Psoas muscle (tissue), 8 donors: ENCODE measurements around the gene SPTLC1. TPM values are rescaled to one million over a fixed set of nuclear protein-coding genes. Genes with fewer than 3 reads are reported as not detected.

Experiments used
- ATAC-seq, 4 donors: fragments of 200-7000 bp; cut with Tn5 transposase; one replicate each; pipeline ENCODE4 v1.9.1; 2020; ENCODE audit warnings: moderate library complexity in 3 of 4, mild to moderate bottlenecking in 2 of 4
- DNase-seq, 2 donors: peaks; one replicate each; pipeline ENCODE4 v3.0.0-alpha.2; 2020
- H3K27ac ChIP-seq: fragments of 200-600 bp; one replicate; pipeline ENCODE4 v1.8.0; 2022
- H3K27me3 ChIP-seq, 3 donors: fragments of 200-600 bp in 1 of 3; one replicate each; pipeline versions ENCODE4 v1.6.1 to v1.8.0; 2013 to 2022; ENCODE audit warnings: low read length in 2 of 3, mild to moderate bottlenecking in 2 of 3, moderate library complexity in 1 of 3; ENCODE audit not compliant: insufficient read depth in 3 of 3
- H3K36me3 ChIP-seq, 2 donors: fragments of 200-600 bp in 1 of 2; one replicate each; pipeline versions ENCODE4 v1.6.1 to v1.8.0; 2013 to 2022; ENCODE audit warnings: low read depth in 1 of 2, mild to moderate bottlenecking in 1 of 2, moderate library complexity in 1 of 2; ENCODE audit not compliant: insufficient read depth in 1 of 2
- H3K4me1 ChIP-seq: fragments of 200-600 bp; one replicate; pipeline ENCODE4 v1.8.0; 2022
- H3K4me3 ChIP-seq: fragments of 200-600 bp; one replicate; pipeline ENCODE4 v1.8.0; 2022; ENCODE audit warnings: mild to moderate bottlenecking
- H3K9me3 ChIP-seq: fragments of 200-600 bp; one replicate; pipeline ENCODE4 v1.8.0; 2022
- CTCF ChIP-seq: fragments of 200-600 bp; IDR thresholded peaks from one replicate; pipeline ENCODE4 v1.8.0; 2022; ENCODE audit warnings: antibody characterized with exemption
- WGBS, 3 donors: extraction: QIAGEN DNeasy Blood & Tissue Kit; methylation state at CpG; one replicate each; pipeline versions ENCODE4 v1.1.6 to v1.1.7; 2013; 5-methylcytosine and 5-hydroxymethylcytosine counted together
- intact Hi-C, 2 donors: fragments of 100-400 bp; cut with DNase I; formaldehyde crosslinking; loops; one replicate each; pipeline versions ENCODE4 v1.11.0 to v1.14.2; 2022
- polyA plus RNA-seq, 3 donors: library from polyadenylated mRNA; stranded (reverse); fragments of 200-250 nt; gene quantifications; one replicate each; pipeline ENCODE4 v1.2.3, GENCODE V29; 2013
- total RNA-seq, 4 donors: library from RNA; stranded (reverse); fragmentation: NEBNext Ultra II Directional in 2 of 4; extraction: Animal tissue kit (Norgen Biotek cat#: 25700) in 2 of 4; gene quantifications; one replicate each; pipeline versions ENCODE4 v1.2.1 to v1.2.4, GENCODE V29; 2021 to 2023
- donor health status: healthy with polysubstance abuse.
- donor health status: DM: no; HTN: no; CAD: no; lungs with moderate emphysema.
- donor health status: Bipolar disorder and iron deficiency.
- donor health status: healthy.
- donor health status: DM: yes; HTN: yes; CAD: no.
- donor health status: DM: no; HTN: no; CAD: no.
- donor health status: DM: no; HTN: no; CAD: no.
- donor health status: DM: yes; HTN: yes; CAD: no.

The SPTLC1 gene
- total and polyA plus RNA-seq, 7 donors = 12.2 to 29.8 (median 20.9) TPM

GRCh38 chr9:92122800-92123199, 7.6 kb upstream of the SPTLC1 start:
- 44 to 48% (median 44%) methylated on average over 8 of the region's 8 CpGs for WGBS, 3 donors

DNA sequence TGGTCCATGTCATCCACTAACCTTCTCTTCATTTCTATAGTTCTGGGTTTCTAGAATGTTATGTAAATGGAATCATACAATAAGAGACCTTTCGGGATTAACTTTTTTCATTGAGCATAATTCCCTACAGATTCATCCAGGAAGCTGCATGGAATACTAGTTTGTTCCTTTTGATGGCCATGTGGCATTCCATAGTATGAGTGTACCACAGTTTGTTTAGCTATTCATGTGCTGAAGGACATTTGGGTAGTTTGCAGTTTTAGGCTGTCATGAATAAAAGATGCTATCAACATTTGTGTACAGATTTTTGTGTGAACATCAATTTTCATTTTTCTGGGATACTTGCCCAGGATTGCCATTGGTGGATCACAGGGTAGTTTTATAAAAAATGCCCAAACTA, 6.8 kb upstream of the SPTLC1 start:
- no peak for TF ChIP-seq CTCF
- H3K27ac ChIP-seq = no peak overlapping the region
- H3K4me3 ChIP-seq = no peak overlapping the region
- DNase-seq (no peak), ATAC-seq (no peak)
- WGBS, 3 donors = 70 to 93% (median 85%) methylated on average over 1 of the region's 1 CpG
- intact Hi-C loops = no loop called here
- H3K36me3 ChIP-seq = no peaks in the 10 kb centered on the region
- H3K27me3 ChIP-seq = no peaks in the 10 kb centered on the region
- no peaks in the 10 kb centered on the region for H3K9me3 ChIP-seq
- H3K4me1 ChIP-seq = no peaks in the 10 kb centered on the region

More at GRCh38 chr9:92122800-92123199, 7.6 kb upstream of the SPTLC1 start:
- no peak for TF ChIP-seq CTCF
- intact Hi-C loops = no loop called here
- Histone ChIP-seq H3K4me1 (no peaks in the 10 kb centered on the region), H3K27me3 (no peaks in the 10 kb centered on the region), H3K9me3 (no peaks in the 10 kb centered on the region), H3K4me3 (no peak overlapping the region), H3K27ac (no peak overlapping the region), H3K36me3 (no peaks in the 10 kb centered on the region)
- ATAC-seq (no peak), DNase-seq (no peak)

DNA sequence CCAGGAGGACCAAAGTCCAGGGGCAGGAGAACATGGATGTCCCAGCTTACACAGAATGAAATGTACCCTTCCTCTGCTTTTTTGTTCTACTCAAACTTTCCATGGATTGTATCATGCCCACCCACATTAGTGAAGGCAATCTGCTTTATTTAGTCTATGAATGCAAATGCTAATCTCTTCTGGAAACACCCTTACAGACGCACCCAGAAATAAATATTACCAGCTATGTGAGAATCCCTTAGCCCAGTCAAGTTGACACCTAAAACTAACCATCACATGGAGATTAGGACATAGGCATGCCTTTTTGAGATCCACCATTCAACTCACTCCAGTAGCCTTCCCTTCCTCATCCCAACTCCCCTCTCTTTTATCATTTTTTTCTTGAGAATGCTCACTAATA, 6.1 kb upstream of the SPTLC1 start:
- H3K27me3 ChIP-seq = no peaks in the 10 kb centered on the region
- H3K36me3 ChIP-seq = no peaks in the 10 kb centered on the region
- H3K4me3 ChIP-seq = no peak overlapping the region
- intact Hi-C loops = no loop called here
- no peaks in the 10 kb centered on the region for H3K9me3 ChIP-seq
- H3K27ac ChIP-seq = no peak overlapping the region
- ATAC-seq (no peak), DNase-seq (no peak)
- H3K4me1 ChIP-seq = no peaks in the 10 kb centered on the region
- 85 to 90% (median 90%) methylated on average over 1 of the region's 1 CpG for WGBS, 3 donors
- no peak for TF ChIP-seq CTCF

- H3K36me3 ChIP-seq = no peaks in the 10 kb centered on the region
- DNase-seq = no peak
- no peaks in the 10 kb centered on the region for H3K4me1 ChIP-seq
- no peak for ATAC-seq
- H3K9me3 ChIP-seq = no peaks in the 10 kb centered on the region
- no peak for TF ChIP-seq CTCF
- intact Hi-C loops = no loop called here
- no peak overlapping the region for H3K4me3 ChIP-seq
- H3K27ac ChIP-seq = no peak overlapping the region
- no peaks in the 10 kb centered on the region for H3K27me3 ChIP-seq
Observed at GRCh38 chr9:92120138-92120537, 4.9 kb upstream of the SPTLC1 start.

DNA sequence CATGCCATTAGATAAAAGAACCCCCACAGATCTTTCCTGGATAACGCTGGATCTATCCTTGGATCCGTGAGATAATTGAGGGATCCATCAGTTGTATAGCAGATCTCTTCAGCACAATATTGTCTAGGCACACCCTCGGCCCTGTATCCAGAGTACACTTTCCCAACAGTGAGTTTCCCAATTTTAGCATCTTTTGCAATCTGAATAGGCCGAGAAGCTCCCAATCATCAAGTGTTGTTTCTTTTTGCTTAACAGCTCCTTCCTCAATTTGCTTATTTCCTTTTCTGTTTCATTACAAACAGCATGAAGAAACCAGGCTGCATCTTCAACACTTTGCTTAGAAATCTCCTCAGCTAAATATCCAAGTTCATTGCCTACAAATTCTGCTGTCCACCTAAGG, 4.4 kb upstream of the SPTLC1 start:
- WGBS, 3 donors = 69 to 74% (median 70%) methylated on average over 4 of the region's 4 CpGs
- no peak for TF ChIP-seq CTCF

More for the DNA sequence above, 4.4 kb upstream of the SPTLC1 start:
- ATAC-seq = no peak
- Histone ChIP-seq H3K9me3 (no peaks in the 10 kb centered on the region), H3K36me3 (no peaks in the 10 kb centered on the region), H3K27ac (no peak overlapping the region), H3K4me3 (no peak overlapping the region), H3K4me1 (no peaks in the 10 kb centered on the region), H3K27me3 (no peaks in the 10 kb centered on the region)
- no peak for DNase-seq
- intact Hi-C loops = no loop called here
